B cell (primary cell): ENCODE data around the gene STK38L. TPM values are rescaled to one million over a fixed set of nuclear protein-coding genes. Genes with fewer than 3 reads are reported as not detected.
A peak's percentile ranks its signal among the peaks of the same experiment; 100 is the strongest.

Experiments
- ATAC-seq: fragments of 200-7000 bp; cut with Tn5 transposase; one replicate; pipeline ENCODE4 v1.10.0; 2021; ENCODE audit warnings: low read depth, mild to moderate bottlenecking, moderate number of reproducible peaks, moderate library complexity
- CTCF ChIA-PET: fragments of 350-600 bp; sonication (Branson Sonifier 250); formaldehyde crosslinking; loops from one replicate; lab custom pipeline; 2021; ENCODE audit warnings: antibody characterized with exemption, inconsistent platforms; lab: Charles Lee
- POLR2A ChIA-PET: fragments of 350-600 bp; sonication (Branson Sonifier 250); formaldehyde crosslinking; loops from one replicate; lab custom pipeline; 2021; ENCODE audit warnings: antibody characterized with exemption; lab: Charles Lee
- DNase-seq: peaks from one replicate; pipeline ENCODE4 v3.0.0; 2013
- H2AFZ ChIP-seq: 2 replicates; pipeline ENCODE4 v1.6.1; 2012; ENCODE audit warnings: mild to moderate bottlenecking, low read depth, low read length; ENCODE audit not compliant: insufficient read depth, poor library complexity, severe bottlenecking
- H3K27ac ChIP-seq, 2 donors: 1 replicate in 1 of 2; 2 replicates in 1 of 2; pipeline ENCODE4 v1.5.1; 2012 to 2013; ENCODE audit warnings: low read length in 2 of 2, mild to moderate bottlenecking in 2 of 2, moderate library complexity in 1 of 2
- H3K27me3 ChIP-seq, 4 experiments: fragments of 200-600 bp in 1 of 4; sonication (generic) in 1 of 4; replicated peaks in 1 of 4; 1 replicate in 2 of 4; 2 replicates in 2 of 4; pipeline versions ENCODE4 v1.6.1 to v1.7.0; 2013 to 2016; ENCODE audit warnings: low read length in 3 of 4, mild to moderate bottlenecking in 2 of 4, mixed read lengths in 1 of 4, moderate library complexity in 1 of 4; ENCODE audit not compliant: insufficient read depth in 4 of 4, control insufficient read depth in 3 of 4; ENCODE audit errors: control extremely low read depth in 1 of 4
- H3K36me3 ChIP-seq, 2 experiments: replicated peaks in 1 of 2; 1 replicate in 1 of 2; 2 replicates in 1 of 2; pipeline versions ENCODE4 v1.6.1 to v1.7.1; 2013; ENCODE audit warnings: low read length in 1 of 2; ENCODE audit not compliant: insufficient read depth in 2 of 2, control insufficient read depth in 1 of 2; ENCODE audit errors: control extremely low read depth in 1 of 2, extremely low read depth in 1 of 2
- H3K4me1 ChIP-seq, 2 donors: fragments of 200-600 bp in 1 of 2; sonication (generic) in 1 of 2; 1 replicate in 1 of 2; 2 replicates in 1 of 2; pipeline versions ENCODE4 v1.5.1 to v1.6.1; 2013 to 2017; ENCODE audit warnings: low read length in 2 of 2; ENCODE audit not compliant: control insufficient read depth in 2 of 2, insufficient read depth in 2 of 2
- H3K4me2 ChIP-seq: replicated peaks from 2 replicates; pipeline ENCODE3; 2012; ENCODE audit warnings: mild to moderate bottlenecking, low read depth, low read length; ENCODE audit not compliant: poor library complexity, severe bottlenecking
- H3K4me3 ChIP-seq, 5 experiments: fragments of 200-600 bp in 1 of 5; sonication (generic) in 1 of 5; 1 replicate in 3 of 5; 2 replicates in 2 of 5; pipeline versions ENCODE4 v1.5.1 to v1.7.0; 2011 to 2016; ENCODE audit warnings: low read length in 4 of 5, mild to moderate bottlenecking in 4 of 5, low read depth in 2 of 5, control low read depth in 1 of 5, moderate library complexity in 1 of 5; ENCODE audit not compliant: insufficient read depth in 1 of 5; ENCODE audit errors: control extremely low read depth in 1 of 5, extremely low read depth in 1 of 5
- H3K79me2 ChIP-seq: fragments of 200-600 bp; sonication (generic); one replicate; pipeline ENCODE4 v1.6.0; 2016; ENCODE audit warnings: low read length; ENCODE audit not compliant: control insufficient read depth, insufficient read depth
- H3K9ac ChIP-seq: fragments of 200-600 bp; sonication (generic); 2 replicates; pipeline ENCODE4 v1.6.1; 2017; ENCODE audit warnings: mild to moderate bottlenecking, low read length, moderate library complexity
- H3K9me3 ChIP-seq, 3 donors: one replicate each; pipeline versions ENCODE4 v1.6.1 to v1.7.1; 2013; ENCODE audit warnings: low read length in 2 of 3; ENCODE audit not compliant: control insufficient read depth in 2 of 3, insufficient read depth in 1 of 3; ENCODE audit errors: control extremely low read depth in 1 of 3
- H4K20me1 ChIP-seq: 2 replicates; pipeline ENCODE4 v1.6.0; 2012; ENCODE audit warnings: mild to moderate bottlenecking, low read length; ENCODE audit not compliant: insufficient read depth, control insufficient read depth, poor library complexity, severe bottlenecking
- H3K27ac Mint-ChIP-seq: one replicate; pipeline ENCODE4 v1.8.0; 2021; ENCODE audit warnings: mixed read lengths
- H3K27me3 Mint-ChIP-seq: one replicate; pipeline ENCODE4 v1.8.0; 2021; ENCODE audit warnings: mixed read lengths
- H3K4me1 Mint-ChIP-seq: one replicate; pipeline ENCODE4 v1.8.0; 2021; ENCODE audit warnings: mixed read lengths
- H3K4me3 Mint-ChIP-seq: one replicate; pipeline ENCODE4 v1.8.0; 2021; ENCODE audit warnings: mixed read lengths
- H3K9me3 Mint-ChIP-seq: one replicate; pipeline ENCODE4 v1.8.0; 2022; ENCODE audit warnings: mixed read lengths; ENCODE audit not compliant: insufficient read depth
- CTCF ChIP-seq: fragments of 200-600 bp; IDR thresholded peaks from one replicate; pipeline ENCODE4 v1.8.0; 2022; ENCODE audit warnings: antibody characterized with exemption, mild to moderate bottlenecking
- EZH2 ChIP-seq: IDR thresholded peaks from 2 replicates; pipeline ENCODE4 v1.6.1; 2012; ENCODE audit warnings: borderline replicate concordance, low read depth, mild to moderate bottlenecking, moderate library complexity, low read length; ENCODE audit not compliant: insufficient read depth, poor library complexity, severe bottlenecking
- WGBS: methylation state at CpG from one replicate; pipeline ENCODE4 v1.1.5; 2013; ENCODE audit warnings: missing lambda C conversion rate; ENCODE audit not compliant: insufficient coverage; 5-methylcytosine and 5-hydroxymethylcytosine counted together
- intact Hi-C: fragments of 100-400 bp; cut with micrococcal nuclease; formaldehyde crosslinking; loops from one replicate; pipeline ENCODE4 v1.10.0; 2022
- polyA plus RNA-seq: library from polyadenylated mRNA; depleted of rRNA; stranded (reverse); fragments of >200 nt; gene quantifications from 2 replicates; pipeline ENCODE4 v1.2.3, GENCODE V29; 2012
- total RNA-seq, 2 donors: library from RNA; stranded (reverse); fragments of 120-200 nt in 1 of 2; gene quantifications; 1 replicate in 1 of 2; 2 replicates in 1 of 2; pipeline versions ENCODE4 v1.2.3 to v1.2.4, GENCODE V29; 2013 to 2022

Gene STK38L
- total and polyA plus RNA-seq, 2 donors (not counting 1 experiment from before 2014, with no cell fraction given): 5.5 to 21.2 TPM

- no CpG with 5 or more reads among the region's 1 CpG for WGBS
- ChIA-PET CTCF (interaction anchor here (0.7 to 7.2 kb wide), 51 partner anchors 8 to 587 kb away, joined by 3 to 103 read pairs (median 4); partner anchors contain the start of genes BMAL2, ITPR2, MED21 and STK38L), POLR2A (interaction anchor here (0.7 kb wide), 1 partner anchor 572 kb away, joined by 3 read pairs; no protein-coding TSS in a partner anchor)
- Histone ChIP-seq H3K4me3 (no peak overlapping the region), H3K36me3 (peaks cover 5 to 14% of the 10 kb centered on the region in 2 experiments), H3K4me2 (no peak overlapping the region), H3K9ac (no peak overlapping the region), H3K27ac (no peak overlapping the region), H3K9me3 (no peaks in the 10 kb centered on the region), H4K20me1 (no peaks in the 10 kb centered on the region), H3K27me3 (no peaks in the 10 kb centered on the region), H3K79me2 (no peaks in the 10 kb centered on the region), H2AFZ (no peak overlapping the region), H3K4me1 (no peaks in the 10 kb centered on the region)
- ATAC-seq (no peak), DNase-seq (peak; percentile 57)
- Mint-ChIP-seq H3K9me3 (no peaks in the 10 kb centered on the region), H3K4me3 (no peak overlapping the region), H3K4me1 (no peaks in the 10 kb centered on the region), H3K27me3 (no peaks in the 10 kb centered on the region), H3K27ac (no peak overlapping the region)
- intact Hi-C loops: loop anchor here (1.0 to 2.0 kb wide), 4 partner anchors 163 to 452 kb away; no protein-coding TSS in a partner anchor
- TF ChIP-seq CTCF (peak; percentile 84), EZH2 (no peak)
These were observed 61.8 kb downstream of the STK38L start for GRCh38 chr12:27305673-27306456.
